Measurements from ENCODE around the gene IFRD2. TPM values are rescaled to one million over a fixed set of nuclear protein-coding genes. Genes with fewer than 3 reads are reported as not detected.

The IFRD2 gene
- total and polyA plus RNA-seq, 9 of the 15 experiments (the other 6 are each of a cell fraction or from before 2014, with no cell fraction given), result 30.5 to 115 (median 52.8) TPM

DNA sequence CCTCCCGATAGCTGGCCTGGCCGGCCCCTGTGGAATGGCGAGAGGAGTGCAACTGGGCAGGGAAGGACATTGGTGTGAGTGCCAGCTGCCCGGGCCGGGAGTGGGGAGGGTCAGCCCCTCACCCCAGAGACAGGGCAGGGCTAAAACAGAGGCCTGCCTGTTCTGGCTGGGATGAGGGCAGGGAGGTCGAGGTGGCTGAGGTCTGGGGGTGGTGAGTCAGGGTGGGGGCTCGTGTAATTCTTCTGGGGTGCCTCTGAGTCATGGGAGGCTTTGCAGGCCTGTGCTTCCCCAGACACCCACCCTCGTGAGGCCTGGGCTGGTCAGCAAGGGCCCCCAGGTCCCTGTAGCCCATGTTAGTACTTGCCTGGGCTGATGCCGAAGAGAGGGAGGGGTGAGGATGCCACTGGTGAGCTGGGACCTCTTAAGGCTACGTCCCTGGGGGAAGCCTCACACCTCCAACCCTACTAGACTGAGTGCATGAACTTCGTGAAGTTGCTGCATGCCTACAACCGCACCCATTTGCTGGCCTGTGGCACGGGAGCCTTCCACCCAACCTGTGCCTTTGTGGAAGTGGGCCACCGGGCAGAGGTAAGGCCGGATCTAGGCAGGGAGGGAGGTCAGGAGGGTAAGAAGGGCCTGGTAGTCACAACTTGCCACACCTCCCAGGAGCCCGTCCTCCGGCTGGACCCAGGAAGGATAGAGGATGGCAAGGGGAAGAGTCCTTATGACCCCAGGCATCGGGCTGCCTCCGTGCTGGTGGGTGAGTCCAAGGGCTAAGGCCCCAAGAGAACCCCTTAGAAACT lies 21.6 kb downstream of the IFRD2 start:
- BruUV-seq (replicated peaks), result no TSS peak
- no peaks in the 10 kb centered on the region for H3K36me3 ChIP-seq (ENCODE audit: control insufficient read depth, insufficient read depth, low read length)
- no peak overlapping the region for H2AFZ ChIP-seq (ENCODE audit: low read depth, low read length)
- WGBS (ENCODE audit: insufficient coverage, low coverage, missing lambda C conversion rate), result 48% methylated on average over 14 of the region's 19 CpGs
- no peak for TF ChIP-seq ZNF280B (CRISPR knock-in tag; IDR thresholded peaks at IDR 0.05)
- TF ChIP-seq FOXP4 (CRISPR knock-in tag; IDR thresholded peaks at IDR 0.05; ENCODE audit: borderline replicate concordance), result no peak
- TF ChIP-seq ZNF717 (CRISPR knock-in tag; IDR thresholded peaks at IDR 0.05), result no peak
- no peak for TF ChIP-seq KLF13 (tag; IDR thresholded peaks at IDR 0.05; ENCODE audit: borderline replicate concordance, low read depth)
- in situ Hi-C loops (cut with MboI), result loop anchor here (5.0 kb wide), 2 partner anchors 43 to 78 kb away; partner anchors contain the start of gene GNAT1
- intact Hi-C loops (cut with micrococcal nuclease), result loop anchor here (5.0 kb wide), 1 partner anchor 148 kb away; no protein-coding TSS in a partner anchor
- peak overlapping the region in 1 of 2 experiments; percentile 48; a peak in 2 of 4 replicates for H3K9ac ChIP-seq (ENCODE audit: insufficient read depth in 1 of 2, low read depth in 2 of 2, low read length in 2 of 2)
- no peak overlapping the region for H3K4me2 ChIP-seq (ENCODE audit: insufficient read depth, low read length)
- DNase-seq (ENCODE audit: extremely low read depth in 1 of 4, low spot score in 3 of 4) (no peak), FAIRE-seq (no peak), ATAC-seq (no peak)
- no peaks in the 10 kb centered on the region; the same call in 1 of the 2 replicates for H4K20me1 ChIP-seq (replicated peaks; ENCODE audit: control insufficient read depth, insufficient read depth, low read length)
- CTCF ChIA-PET (ENCODE audit: low intra/inter-chr PET ratio), result interaction anchor here (1.2 to 4.1 kb wide), 2 partner anchors 44 to 76 kb away, joined by 4 to 37 read pairs; no protein-coding TSS in a partner anchor
- no peaks in the 10 kb centered on the region for H3K9me3 ChIP-seq (replicated peaks; ENCODE audit: control insufficient read depth, insufficient read depth, low read depth, low read length)
- H3K27me3 ChIP-seq (ENCODE audit: control insufficient read depth in 2 of 2, insufficient read depth in 2 of 2, low read length in 2 of 2), result no peaks in the 10 kb centered on the region
- POLR2A ChIA-PET, result interaction anchor here (0.6 to 1.1 kb wide), 4 partner anchors 35 to 105 kb away, joined by 3 to 4 read pairs (median 4); partner anchors contain the start of gene GNAI2
- H3K27ac ChIP-seq (ENCODE audit: extremely low read depth, low read depth, low read length), result no peak overlapping the region
- no peaks in the 10 kb centered on the region for H3K9me1 ChIP-seq (ENCODE audit: control insufficient read depth, insufficient read depth, low read length)
- no peaks in the 10 kb centered on the region for H3K79me2 ChIP-seq (ENCODE audit: control insufficient read depth, insufficient read depth, low read length)
- H3K4me3 ChIP-seq, result no peak overlapping the region
- H3K4me1 ChIP-seq (replicated peaks in 1 of 2; ENCODE audit: control insufficient read depth in 2 of 2, insufficient read depth in 2 of 2, low read length in 2 of 2), result peaks cover 4 to 65% of the 10 kb centered on the region in 2 experiments; a peak in 3 of 5 replicates
